Measurements from ENCODE around the gene CEP57L1. TPM values are rescaled to one million over a fixed set of nuclear protein-coding genes. Genes with fewer than 3 reads are reported as not detected.
"Not testable (repeated sequence)": the region's sequence is repeated elsewhere in the genome, so short reads cannot be mapped to it uniquely, and the experiment has no call there.

The CEP57L1 gene
- total RNA-seq, 4 donors from 2014 or later, result 8.6 to 25.6 (median 23.5) TPM

- DNase-seq, result no peak
- Histone ChIP-seq H3K36me3 (no peaks in the 10 kb centered on the region), H3K4me3 (no peak overlapping the region), H3K27ac (no peak overlapping the region), H3K9me3 (no peaks in the 10 kb centered on the region), H3K4me1 (peaks cover 0 to 8% (median 0%) of the 10 kb centered on the region in 4 donors), H3K27me3 (no peaks in the 10 kb centered on the region)
- TF ChIP-seq POLR2A (IDR thresholded peaks at IDR 0.05) (no peak), CTCF (IDR thresholded peaks at IDR 0.05) (no peak)
These were observed 11.7 kb upstream of the CEP57L1 start for GRCh38 chr6:109083657-109084056.

GRCh38 chr6:109084146-109084545, 11.2 kb upstream of the CEP57L1 start:
- not testable (repeated sequence) for H3K36me3 ChIP-seq, H3K4me1 ChIP-seq, DNase-seq, H3K4me3 ChIP-seq, H3K27ac ChIP-seq, H3K9me3 ChIP-seq, H3K27me3 ChIP-seq

- Histone ChIP-seq H3K4me3 (no peak overlapping the region), H3K27ac (no peak overlapping the region), H3K9me3 (no peaks in the 10 kb centered on the region), H3K36me3 (no peaks in the 10 kb centered on the region), H3K4me1 (peaks cover 0 to 39% (median 2%) of the 10 kb centered on the region in 4 donors), H3K27me3 (no peaks in the 10 kb centered on the region)
- no peak for DNase-seq
- TF ChIP-seq CTCF (IDR thresholded peaks at IDR 0.05), result no peak
- TF ChIP-seq POLR2A (IDR thresholded peaks at IDR 0.05), result no peak
These were observed 7.5 kb upstream of the CEP57L1 start for GRCh38 chr6:109087661-109088264.

GRCh38 chr6:109088995-109089394, 6.3 kb upstream of the CEP57L1 start:
- Histone ChIP-seq H3K4me3 (no peak overlapping the region), H3K9me3 (no peaks in the 10 kb centered on the region), H3K27ac (no peak overlapping the region), H3K27me3 (no peaks in the 10 kb centered on the region), H3K4me1 (peaks cover 0 to 39% (median 2%) of the 10 kb centered on the region in 4 donors), H3K36me3 (no peaks in the 10 kb centered on the region)
- DNase-seq, result no peak
- TF ChIP-seq CTCF (IDR thresholded peaks at IDR 0.05) (no peak), POLR2A (IDR thresholded peaks at IDR 0.05) (no peak)

GRCh38 chr6:109091314-109092024, 3.8 kb upstream of the CEP57L1 start:
- Histone ChIP-seq H3K9me3 (no peaks in the 10 kb centered on the region), H3K36me3 (no peaks in the 10 kb centered on the region), H3K4me1 (peaks cover 0 to 43% (median 3%) of the 10 kb centered on the region in 4 donors), H3K27ac (no peak overlapping the region), H3K4me3 (peak overlapping the region in 2 of 4 donors; percentile 3 to 78), H3K27me3 (no peaks in the 10 kb centered on the region)
- no peak for DNase-seq
- TF ChIP-seq CTCF (IDR thresholded peaks at IDR 0.05) (no peak), POLR2A (IDR thresholded peaks at IDR 0.05) (no peak)

- no peak overlapping the region for H3K27ac ChIP-seq
- H3K4me1 ChIP-seq, result peaks cover 0 to 49% (median 3%) of the 10 kb centered on the region in 4 donors
- H3K9me3 ChIP-seq, result no peaks in the 10 kb centered on the region
- DNase-seq, result no peak
- TF ChIP-seq POLR2A (IDR thresholded peaks at IDR 0.05) (no peak), CTCF (IDR thresholded peaks at IDR 0.05) (no peak)
- H3K27me3 ChIP-seq, result no peaks in the 10 kb centered on the region
- peak overlapping the region in 2 of 4 donors; percentile 62 to 78 for H3K4me3 ChIP-seq
- H3K36me3 ChIP-seq, result no peaks in the 10 kb centered on the region
These were observed 3.2 kb upstream of the CEP57L1 start for GRCh38 chr6:109092074-109092473.

Data from Peyer's patch (tissue), 4 donors.